ENCODE data around the gene MGRN1.

DNA sequence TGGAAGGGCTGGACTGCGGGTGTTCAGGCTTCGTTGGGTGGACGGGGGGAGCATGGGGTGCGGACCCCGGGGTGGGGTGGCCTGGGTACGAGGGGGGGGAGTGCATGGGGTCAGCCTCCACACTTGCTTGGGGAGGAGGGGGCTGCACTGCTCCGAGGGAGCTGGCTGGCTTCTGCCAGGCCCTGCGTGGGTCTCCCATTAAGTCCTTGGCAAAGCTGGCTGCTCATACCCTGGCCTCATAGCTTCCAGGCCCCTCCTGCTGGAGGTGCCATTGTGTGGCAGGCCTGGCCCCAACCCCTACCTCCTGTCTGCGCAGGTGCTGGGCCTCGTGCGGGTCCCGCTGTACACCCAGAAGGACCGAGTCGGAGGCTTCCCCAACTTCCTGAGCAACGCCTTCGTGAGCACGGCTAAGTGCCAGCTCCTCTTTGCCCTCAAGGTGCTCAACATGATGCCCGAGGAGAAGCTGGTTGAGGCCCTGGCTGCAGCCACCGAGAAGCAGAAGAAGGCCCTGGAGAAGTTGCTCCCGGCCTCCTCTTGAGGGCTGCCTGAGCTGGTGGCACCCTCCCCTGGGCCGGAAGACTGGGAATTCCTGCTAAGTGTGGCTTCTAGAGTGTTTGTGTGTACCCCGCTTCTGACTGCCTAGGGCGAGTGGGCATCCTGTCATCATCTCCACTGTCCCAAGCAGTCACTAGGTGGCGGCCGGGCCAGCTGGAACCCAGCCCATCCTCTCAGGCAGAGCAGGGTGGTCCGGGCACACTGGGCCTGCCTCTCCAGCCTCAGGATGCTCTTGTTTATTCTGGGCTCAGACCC is 70.2 kb downstream of the MGRN1 start:
- no peak for TF ChIP-seq EP300 (IDR thresholded peaks at IDR 0.05)
- no peak for TF ChIP-seq POLR2A (IDR thresholded peaks at IDR 0.05)

Measured in ovary (tissue), 1 donor.